HG02885 (cell line): ENCODE measurements around the gene PNPLA5.

Experiments
- ATAC-seq: cut with Tn5 transposase; IDR thresholded peaks from one replicate; pipeline ENCODE4 v1.9.1; 2021; ENCODE audit warnings: mild to moderate bottlenecking; ENCODE audit not compliant: unreplicated experiment, poor library complexity

Gene PNPLA5

GRCh38 chr22:43843783-43844530 is 47.9 kb downstream of the PNPLA5 start:
- ATAC-seq = no peak

- ATAC-seq = no peak
Observed at GRCh38 chr22:43841742-43842141, 50.1 kb downstream of the PNPLA5 start.

DNA sequence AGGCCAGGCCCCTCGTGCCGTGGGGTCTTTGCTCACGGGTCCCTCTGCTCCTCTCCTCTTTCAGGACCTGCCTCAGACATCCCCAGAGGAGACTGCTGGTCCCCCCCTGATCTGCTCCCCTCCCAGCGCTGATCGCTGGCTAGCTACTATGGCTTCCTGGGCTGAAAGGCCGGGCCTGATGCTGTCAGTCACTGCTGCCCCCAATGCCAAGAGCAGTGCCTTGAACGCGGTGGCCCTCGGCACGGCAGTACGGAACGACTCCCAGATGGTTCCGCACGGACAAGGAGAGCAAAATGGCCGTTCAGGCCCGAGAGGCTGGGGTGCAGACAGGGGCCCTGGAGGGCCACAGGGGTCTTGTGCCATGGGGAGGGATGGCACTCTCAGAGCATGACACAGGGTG is 51.0 kb downstream of the PNPLA5 start:
- no peak for ATAC-seq

- no peak for ATAC-seq
Observed at GRCh38 chr22:43840431-43840830, 51.4 kb downstream of the PNPLA5 start.

DNA sequence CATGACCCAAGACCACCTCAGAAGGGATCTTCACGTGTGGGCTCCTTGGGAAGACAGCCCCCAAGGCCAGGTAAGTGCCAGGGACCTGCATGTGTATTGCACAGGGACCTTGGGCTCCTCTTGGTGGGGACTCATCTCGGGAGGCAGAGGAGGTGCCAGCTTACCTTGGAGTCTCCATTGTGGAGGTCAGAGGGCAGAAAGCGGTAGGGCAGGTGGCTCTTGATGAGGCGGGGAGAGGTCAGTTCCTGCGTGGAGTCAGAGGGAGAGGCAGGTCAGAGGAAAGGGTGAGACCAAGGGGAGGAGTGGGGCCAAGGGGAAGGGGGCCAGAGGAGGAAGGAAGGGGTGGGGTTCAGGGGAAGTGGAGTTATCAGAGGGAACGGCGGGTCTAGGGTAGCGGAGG is 52.0 kb downstream of the PNPLA5 start:
- ATAC-seq = no peak

GRCh38 chr22:43838571-43839307 is 53.1 kb downstream of the PNPLA5 start:
- no peak for ATAC-seq

DNA sequence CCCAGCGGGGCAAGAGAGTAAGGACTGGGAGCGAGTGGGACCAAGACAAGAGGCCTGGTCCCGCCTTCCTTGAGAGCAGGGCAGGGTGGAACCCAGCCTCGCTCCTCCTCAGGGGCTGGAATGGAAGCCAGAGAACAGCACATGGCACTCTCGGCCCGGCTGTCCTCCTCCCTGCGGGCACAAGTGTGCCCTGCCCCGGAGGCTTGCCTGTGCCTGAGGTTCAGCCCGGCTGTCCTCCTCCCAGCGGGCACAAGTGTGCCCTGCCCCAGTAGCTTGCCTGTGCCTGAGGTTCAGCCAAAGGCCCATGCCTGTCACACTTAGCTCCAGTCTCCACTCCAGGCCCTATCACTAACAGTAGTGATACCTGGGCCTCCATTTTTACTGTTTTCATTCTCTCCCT is 53.7 kb downstream of the PNPLA5 start:
- ATAC-seq = no peak

DNA sequence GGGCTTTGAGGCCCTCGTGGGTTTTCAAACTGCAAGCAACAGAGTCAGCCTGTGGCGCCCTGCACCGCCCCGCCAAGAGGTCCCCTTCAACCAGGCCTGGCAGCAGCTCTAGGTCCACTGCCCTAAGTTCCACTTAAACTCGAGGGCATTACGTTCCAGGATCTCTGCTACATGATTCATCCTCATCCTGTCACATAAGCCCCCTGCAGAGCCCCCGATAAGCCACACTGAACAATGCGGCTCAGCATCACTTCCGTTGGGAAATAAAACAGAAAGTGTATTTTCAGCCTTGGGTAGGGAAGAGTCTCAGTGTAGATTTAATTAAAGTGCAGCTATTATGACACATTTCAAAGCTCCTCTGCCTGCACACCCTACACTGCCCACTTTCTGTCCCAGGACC is 54.1 kb downstream of the PNPLA5 start:
- no peak for ATAC-seq

DNA sequence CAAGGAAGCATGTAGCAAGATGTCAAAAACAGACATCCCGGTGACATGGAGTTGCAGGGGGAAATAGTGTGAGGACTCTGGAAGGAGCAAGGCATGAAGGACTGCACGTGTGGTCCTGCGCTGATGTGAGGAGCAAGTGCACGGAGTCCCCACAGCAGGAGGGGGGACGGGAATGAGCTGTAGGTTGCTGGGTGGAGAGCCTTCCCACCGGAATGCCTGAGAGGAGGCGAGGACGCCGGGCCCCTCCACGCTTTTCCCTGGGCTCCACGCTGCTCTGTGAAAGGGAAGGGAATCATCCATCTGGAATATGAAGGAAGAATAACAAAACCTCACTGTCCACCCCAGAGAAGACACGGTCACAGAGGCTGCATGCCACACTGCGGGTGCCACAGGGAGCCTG is 56.1 kb downstream of the PNPLA5 start:
- no peak for ATAC-seq

DNA sequence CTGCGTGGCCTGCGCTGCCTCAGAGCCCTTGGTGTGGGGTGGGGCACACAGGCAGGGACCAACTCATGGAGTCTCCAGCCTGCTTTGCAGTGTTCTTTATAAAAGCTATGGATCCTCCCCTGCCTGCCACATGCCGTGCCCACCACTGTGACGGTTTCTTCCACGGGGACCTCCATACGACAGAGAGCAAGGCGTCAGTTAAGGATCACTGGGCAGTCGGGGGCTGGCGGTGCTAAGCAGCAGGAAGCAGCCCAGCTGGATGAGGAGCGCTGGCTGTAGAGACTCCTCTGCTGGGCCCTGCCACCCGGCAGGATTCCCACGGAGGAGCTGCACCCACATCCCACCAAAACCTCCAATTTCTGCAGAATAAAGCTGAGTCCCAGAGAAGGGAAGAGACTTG is 56.6 kb downstream of the PNPLA5 start:
- ATAC-seq = no peak

- ATAC-seq = no peak
Observed at GRCh38 chr22:43833286-43834240, 58.2 kb downstream of the PNPLA5 start.

DNA sequence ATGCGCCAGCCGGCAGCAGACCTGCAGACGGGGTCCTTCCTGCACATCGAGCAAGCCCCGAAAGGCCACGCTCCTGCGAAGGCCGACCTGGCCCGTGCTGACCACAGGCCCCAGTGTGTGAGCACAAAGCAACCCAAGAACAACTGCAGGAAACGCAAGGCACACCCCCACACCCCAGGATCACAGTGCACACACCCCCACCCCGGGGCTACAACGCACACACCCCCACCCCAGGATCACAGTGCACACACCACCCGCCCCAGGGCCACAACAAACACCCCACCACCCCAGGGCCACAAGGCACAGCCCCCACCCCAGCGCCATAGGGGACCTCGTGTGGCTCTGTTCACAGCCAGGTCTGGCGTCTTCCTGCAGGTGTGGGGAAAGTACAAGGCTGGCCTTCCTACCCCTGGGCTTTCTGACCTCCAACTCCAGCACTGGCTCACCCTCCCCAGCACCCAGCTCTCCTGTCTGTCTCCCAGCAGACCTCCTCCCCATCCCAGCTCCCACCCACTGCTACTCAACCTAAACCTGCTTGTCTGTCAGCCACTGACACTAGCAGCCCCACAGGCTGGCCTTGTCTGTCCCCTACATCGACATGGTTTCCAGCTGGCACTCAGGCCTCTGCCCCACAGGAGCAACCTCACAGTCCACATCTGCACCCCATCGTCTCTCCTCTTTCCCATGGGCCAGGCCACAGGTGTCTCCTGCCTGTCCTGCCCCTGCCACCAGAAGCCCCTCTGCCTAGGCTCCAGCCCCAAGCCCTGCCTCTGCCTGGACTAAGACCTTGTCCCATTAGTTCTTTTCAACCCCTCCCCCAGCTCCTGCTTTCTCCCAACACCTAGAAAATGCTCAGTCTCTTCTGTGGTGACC is 59.2 kb downstream of the PNPLA5 start:
- ATAC-seq = no peak

DNA sequence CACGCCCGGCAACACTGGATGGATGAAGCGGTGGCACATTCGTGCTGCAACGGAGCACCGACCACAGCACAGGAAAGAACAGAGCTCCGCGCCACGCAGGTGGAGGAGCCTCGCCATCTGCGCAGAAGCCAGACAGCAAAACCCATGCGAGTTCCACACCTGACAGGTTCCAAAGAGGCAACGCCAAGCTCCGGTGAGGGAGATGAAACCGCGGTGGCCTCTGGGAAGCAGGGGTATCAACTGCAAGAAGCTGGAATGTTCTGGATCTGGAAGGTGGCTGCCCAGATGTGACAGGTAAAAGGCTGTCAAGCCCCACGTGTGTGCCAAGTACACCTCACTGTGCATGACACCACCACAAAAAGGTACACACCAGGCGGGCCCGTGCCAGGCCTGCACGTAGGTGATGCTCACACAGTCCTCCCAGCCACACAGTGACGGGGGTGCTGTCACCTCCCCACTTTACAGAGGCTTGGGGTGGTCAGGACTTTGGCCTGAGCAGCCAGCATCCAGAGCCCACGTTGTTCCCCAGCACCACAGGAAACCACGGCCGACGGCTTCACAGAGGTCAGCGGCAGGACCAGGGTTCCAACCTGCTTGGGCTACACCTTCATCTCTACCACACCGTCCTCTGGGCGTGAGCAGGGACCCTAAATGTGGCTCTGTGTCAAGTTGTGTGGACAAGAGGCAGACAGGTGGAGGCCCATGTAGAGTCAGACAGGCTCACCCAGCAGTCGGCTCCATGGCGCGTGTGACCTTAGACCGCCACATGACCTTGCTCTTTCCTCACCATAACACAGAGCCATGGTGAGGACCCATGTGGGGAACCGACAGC is 60.0 kb downstream of the PNPLA5 start:
- no peak for ATAC-seq

GRCh38 chr22:43830931-43831560 is 60.8 kb downstream of the PNPLA5 start:
- no peak for ATAC-seq

- no peak for ATAC-seq
Observed at GRCh38 chr22:43829904-43830851, 61.6 kb downstream of the PNPLA5 start.
